GM21786 (cell line): ENCODE measurements around the gene NUMBL.
"Not testable (repeated sequence)": the region's sequence is repeated elsewhere in the genome, so short reads cannot be mapped to it uniquely, and the experiment has no call there.

ENCODE experiments used
- ATAC-seq: cut with Tn5 transposase; IDR thresholded peaks from one replicate; pipeline ENCODE4 v1.9.1; 2021; ENCODE audit not compliant: unreplicated experiment

The NUMBL gene

DNA sequence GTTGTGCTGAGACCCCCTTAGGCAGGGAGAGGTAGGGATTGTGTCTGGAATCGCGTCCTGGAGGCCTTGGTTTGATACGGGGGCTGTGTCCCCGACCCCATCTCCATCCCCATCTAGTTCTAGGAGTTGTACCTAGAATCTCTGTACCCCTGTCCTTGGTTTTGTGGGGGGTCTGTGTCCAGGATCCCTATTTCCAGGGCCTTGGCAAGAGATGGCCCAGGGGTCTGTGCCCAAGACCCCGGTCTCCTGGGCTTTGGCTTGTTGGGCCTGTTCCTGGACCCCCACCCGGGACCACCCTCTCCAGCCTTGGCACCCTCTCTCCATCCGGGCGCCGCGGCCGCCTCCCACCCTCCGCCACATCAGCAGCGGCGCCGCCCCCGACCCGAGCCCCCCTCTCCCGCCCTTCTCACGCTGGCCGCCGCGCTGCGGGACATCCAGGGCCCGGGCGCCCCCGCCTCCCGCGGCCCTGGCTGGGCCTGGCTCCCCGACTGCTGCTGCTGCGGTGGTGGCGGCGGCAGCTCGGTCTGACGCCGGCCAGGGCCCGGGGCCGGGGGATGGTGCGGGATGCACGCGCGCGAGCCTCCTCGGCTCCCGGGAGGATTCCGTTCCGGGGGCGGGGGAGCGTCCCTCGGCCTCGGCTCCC lies at the start of gene NUMBL:
NUMBL (minus strand) TSS at position 602 of the 643 bp plus-strand sequence; CDS start at position 434, 168 bp downstream.
- no peak for ATAC-seq

DNA sequence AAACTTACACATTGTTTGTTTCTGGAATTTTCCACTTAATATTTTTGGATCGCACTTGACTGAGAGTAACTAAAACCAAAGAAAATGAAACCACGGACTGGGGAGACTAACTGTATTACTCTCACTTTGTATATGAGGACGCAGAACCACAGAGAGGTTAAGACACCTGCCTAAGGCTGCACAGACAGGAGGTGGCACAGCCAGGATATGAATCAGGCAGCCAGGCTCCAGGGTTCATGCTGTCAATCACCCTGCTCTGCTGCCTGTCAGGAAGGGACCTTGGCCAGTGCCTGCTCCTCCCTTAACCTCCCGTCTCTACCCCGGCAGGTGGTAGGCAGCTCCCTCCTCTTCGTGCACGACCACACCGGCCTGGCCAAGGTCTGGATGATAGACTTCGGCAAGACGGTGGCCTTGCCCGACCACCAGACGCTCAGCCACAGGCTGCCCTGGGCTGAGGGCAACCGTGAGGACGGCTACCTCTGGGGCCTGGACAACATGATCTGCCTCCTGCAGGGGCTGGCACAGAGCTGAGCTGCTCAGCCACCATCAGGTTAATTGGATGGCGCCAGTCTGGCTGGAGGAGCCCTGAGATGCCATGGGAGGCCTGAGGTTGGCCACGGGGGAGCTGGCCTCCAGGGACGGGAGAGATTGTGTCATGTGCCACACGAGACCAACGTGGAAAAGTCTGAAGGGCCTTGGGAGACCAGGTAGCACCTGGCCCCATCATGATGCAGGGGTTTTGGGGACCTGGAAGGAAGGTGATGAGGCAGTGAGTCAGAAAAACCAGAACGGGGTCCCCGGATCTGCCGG lies 48.8 kb upstream of the NUMBL start:
- ATAC-seq, result no peak

DNA sequence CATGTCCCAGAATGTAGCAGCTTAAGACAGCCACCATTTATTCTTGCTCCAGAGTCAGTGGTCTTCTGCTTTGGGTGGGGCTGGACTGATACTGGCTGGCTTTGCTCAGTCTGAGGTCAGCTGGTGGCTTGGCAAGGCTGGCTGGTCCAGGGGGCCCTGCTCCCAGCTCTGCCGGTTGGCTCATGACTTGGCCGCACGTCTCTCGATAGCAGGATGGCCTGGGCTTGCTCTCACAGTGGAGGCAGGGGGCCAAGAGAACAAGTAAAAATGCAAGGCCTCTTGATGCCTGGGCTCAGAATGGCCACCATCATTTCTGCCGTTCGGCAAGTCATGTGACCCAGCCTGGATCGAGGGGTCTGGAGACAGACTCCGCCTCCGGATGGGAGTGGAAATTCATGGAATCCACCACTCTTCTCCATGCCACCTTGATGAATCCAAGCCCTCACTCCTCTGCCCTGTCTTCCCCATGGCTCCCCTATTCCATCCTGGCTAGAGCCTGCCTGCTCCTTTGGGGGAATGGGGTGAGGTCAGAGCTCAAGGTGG lies 46.7 kb upstream of the NUMBL start:
- ATAC-seq, result no peak

DNA sequence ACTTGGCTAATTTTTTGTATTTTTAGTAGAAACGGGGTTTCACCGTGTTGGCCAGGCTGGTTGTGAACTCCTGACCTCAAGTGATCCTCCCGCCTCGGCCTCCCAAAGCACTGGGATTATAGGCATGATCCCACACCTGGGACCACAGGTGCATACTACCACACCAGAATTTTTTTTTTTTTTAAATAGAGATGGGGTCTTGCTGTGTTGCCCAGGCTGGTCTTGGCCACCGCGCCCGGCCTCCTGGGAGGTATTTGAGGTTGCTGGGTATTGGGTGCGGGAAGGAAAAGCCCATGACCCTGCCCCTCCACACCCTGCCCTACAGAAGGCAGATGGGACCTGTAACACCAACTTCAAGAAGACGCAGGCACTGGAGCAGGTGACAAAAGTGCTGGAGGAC lies 46.2 kb upstream of the NUMBL start:
- ATAC-seq, result no peak

DNA sequence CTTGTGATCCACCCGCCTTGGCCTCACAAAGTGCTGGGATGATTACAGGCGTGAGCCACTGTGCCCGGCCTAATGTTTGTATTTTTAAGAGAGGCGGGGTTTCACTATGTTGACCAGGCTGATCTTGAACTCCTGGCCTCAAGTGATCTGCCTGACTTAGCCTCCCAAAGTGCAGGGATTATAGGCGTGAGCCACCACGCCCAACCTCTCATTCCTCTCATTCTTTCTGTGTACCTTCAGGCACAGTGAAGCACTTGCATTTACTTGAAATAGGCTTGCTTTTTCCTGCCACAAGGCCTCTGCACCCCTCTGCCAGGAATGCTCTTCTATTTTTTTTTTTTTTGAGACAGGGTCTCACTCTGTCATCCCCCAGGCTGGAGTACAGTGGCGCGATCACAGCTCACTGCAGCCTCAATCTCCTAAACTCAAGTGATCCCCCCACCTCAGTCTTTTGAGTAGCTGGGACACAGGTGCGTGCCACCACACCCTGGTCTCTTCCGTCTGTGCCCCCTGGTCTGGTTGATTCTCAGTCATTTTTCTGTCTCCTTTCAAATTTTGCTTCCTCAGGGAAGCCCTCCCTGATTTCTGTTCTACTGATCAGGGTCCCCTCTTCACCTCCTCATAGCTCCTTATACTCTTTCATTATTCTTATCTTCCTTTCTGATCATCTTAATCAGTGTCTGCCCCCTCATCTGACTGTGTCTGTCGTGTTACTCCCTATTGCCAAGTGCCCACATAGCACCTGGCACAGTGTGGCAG lies 44.7 kb upstream of the NUMBL start:
- no peak for ATAC-seq

DNA sequence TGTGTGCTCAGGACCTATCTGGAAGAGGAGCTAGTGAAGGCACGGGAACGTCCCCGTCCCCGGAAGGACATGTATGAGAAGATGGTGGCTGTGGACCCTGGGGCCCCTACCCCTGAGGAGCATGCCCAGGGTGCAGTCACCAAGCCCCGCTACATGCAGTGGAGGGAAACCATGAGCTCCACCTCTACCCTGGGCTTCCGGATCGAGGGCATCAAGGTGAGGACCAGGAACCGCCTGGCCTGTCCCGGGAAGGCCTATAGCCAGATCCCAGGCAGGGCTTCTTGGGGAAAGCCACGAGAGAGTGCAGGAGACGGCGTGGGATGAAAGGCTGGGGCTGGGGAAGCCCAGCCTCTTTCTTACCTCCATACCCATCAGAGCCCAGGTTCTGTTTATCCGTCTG lies 42.7 kb upstream of the NUMBL start:
- no peak for ATAC-seq

DNA sequence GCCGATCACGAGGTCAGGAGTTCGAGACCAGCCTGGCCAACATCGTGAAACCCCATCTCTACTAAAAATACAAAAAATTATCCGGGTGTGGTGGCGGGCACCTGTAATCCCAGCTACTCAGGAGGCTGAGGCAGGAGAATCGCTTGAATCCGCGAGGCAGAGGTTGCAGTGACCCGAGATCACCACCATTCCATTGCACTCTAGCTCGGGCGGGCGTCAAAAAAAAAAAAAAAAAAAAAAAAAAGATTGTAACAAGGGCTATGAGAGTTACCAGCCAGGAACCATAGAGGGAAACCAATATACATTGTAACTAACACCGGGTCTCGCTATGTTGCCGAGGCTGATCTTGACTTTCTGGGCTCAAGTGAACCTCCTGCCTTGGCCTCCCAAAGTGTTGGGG lies 41.9 kb upstream of the NUMBL start:
- ATAC-seq, result not testable (repeated sequence)

GRCh38 chr19:40730065-40730464 lies 39.6 kb upstream of the NUMBL start:
- ATAC-seq, result not testable (repeated sequence)

DNA sequence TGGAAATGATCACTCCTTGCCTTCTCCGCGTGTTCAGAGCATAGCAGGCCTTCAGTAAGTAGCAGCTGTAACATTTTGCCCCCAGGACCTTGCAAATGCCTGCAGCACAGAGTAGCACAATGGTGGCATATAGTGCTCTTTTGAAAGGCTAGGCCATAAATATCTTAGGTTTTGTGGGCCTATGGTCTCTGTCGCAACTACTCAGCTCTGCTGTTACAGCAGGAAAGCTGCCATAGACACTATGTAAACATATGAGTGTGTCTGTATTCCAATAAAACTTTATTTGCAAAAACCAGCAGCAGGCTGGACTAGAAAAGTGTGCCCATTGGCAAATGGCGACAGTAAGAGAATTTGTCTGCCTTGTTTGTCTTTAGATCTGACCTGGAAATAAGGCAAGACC lies 35.8 kb upstream of the NUMBL start:
- no peak for ATAC-seq

DNA sequence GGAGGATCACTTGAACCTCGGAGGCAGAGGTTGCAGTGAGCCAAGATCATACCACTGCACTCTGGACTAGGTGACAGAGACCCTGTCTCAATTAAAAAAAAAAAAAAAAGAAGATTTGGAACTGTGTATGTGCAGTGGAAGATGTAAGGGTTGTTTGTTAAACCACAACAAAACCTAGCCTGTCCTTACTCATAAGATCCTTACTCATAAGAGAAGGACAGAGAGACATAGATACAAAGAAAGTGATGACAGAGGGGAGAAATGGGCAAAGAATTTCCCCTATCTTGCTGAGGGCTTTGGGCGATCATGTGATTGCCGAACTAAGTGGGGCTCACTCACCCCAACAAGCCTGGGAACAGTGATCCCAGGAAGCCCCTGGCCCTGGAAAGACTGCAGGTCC lies 34.4 kb upstream of the NUMBL start:
- no peak for ATAC-seq

DNA sequence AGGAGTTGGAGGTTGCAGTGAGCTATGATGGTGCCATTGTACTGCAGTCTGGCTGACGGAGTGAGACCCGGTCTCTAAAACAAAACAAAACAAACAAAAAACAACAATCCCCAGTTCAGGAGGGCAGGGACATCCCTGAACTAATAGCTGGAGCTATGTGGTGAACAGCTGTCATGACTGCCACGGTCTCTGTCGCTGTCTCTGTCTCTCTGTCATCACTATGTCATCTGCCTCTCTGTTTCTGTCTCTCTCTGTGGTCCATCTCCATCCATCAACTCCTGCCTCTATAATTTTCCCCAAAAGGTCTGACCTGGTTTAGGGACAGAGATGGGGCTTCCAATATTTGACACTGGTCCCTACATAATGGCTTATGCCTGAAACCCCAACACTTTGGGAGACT lies 33.9 kb upstream of the NUMBL start:
- ATAC-seq, result no peak

DNA sequence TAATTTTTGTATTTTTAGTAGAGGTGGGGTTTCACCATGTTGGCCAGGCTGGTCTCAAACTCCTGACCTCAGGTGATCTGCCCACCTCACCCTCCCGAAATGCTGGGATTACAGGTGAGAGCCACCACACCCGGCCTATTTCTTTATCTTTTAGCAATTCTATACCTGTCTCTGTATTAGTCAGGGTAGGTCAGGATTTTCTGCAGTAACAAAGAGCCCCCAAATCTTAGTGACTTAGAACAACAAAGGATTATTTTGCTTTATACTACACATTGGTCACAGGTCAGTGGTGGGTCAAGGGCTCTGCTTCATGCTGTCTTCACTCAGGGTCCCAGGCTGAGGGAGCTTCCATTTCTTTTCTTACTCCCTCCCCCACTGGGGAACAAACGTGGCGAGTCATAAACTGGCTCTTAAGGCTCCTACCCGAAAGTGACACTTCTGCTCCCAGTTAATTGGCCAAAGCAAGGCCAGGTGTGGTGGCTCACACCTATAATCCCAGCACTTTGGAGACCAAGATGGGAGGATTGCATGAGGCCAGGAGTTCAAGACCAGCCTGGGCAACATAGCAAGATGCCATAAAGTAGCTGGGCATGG lies 33.3 kb upstream of the NUMBL start:
- ATAC-seq, result no peak

DNA sequence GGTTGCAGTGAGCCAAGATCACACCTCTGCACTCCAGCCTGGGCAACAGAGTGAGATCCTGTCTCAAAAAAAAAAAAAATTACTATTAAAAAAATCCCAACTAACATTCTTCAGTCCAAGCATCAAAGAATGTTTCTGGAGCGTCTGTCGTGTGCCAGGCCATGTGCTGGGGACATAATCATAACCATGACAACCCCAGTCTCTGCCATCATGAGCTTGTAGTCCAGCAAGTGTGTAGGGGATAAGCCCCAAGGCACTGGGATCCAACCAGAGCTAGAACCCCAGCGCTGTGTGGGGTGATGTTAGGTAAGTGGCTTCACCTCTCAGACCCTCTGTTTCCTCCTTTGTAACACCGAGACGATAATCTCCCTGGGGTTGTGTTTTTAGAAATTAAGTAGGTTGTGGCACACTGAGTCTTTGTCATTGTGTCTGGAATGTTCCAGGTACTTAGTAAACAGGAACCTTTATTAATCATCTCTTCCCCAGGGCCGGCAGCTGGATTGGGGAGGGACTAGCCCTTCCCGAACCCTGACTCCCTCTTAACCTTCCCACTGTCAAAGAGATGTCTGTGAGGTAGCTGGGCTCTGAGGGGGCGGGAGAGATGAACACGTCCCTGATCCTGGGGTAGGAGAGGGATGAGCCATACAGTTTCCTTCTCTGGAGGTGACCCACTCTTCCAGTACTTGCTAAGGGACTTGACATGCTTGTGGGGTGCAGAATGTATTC lies 31.6 kb upstream of the NUMBL start:
- no peak for ATAC-seq

DNA sequence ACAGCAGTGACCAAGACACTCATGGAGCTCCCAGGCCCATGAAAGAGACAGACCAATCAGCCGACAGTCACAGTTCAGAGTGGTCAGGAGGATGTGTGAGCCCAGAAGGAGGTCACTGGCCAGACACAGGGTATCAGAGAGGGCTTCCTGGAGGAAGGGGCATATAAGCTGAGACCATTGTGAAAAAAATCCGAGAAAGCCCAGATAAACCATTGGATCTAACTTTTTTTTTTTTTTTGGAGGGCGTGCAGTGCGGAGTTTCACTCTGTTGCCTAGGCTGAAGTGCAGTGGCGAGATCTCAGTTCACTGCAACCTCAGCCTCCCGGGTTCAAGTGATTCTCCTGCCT lies 30.7 kb upstream of the NUMBL start:
- no peak for ATAC-seq

DNA sequence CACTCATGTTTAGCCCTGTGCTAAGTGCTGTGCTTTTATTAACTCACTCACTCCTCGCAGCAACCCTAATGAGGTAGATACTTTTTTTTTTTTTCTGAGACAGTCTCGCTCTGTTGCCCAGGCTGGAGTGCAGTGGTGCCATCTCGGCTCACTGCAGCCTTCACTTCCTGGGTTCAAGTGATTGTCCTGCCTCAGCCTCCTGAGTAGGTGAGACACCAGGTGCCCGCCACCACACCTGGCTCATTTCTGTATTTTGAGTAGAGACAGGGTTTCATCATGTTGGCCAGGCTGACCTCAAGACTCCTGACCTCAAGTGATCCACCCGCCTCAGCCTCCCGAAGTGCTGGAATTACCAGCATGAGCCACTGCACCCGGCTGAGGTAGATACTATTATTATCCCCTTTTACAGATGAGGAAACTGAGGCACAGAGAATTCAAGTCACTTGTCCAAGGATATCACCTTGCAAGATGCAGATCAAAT lies 29.0 kb upstream of the NUMBL start:
- no peak for ATAC-seq

DNA sequence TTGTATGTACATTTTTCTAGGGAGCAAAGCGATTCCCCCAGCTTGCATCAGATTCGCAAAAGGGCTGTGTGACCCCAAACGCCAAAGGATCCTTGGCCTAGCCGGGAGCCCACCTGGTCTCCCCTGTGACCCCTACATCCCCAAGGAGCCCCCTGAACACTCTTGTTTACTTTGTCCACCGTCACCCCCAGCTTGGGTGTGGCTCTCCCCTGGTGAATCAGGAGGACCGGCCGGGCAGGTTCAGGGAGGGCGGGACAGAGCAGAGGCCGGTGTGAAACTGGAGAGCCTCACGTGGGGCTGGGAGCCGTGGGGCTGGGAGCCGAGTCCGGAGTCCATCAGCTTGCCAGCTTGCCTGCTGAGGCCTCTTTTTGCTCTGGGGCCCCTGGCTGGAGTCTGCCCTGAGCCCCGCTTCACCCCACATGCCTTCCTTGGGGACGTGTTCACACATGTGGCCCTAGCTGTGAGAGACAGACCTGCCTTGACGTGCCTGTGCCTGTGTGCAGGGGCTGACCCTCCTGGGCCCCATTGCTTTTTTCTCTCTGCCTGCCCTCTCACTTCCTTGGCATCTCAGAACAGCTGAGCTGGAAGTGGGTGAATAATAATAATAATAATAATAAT lies 28.4 kb upstream of the NUMBL start:
- no peak for ATAC-seq

- no peak for ATAC-seq
Observed at GRCh38 chr19:40717880-40718773, 27.7 kb upstream of the NUMBL start.

DNA sequence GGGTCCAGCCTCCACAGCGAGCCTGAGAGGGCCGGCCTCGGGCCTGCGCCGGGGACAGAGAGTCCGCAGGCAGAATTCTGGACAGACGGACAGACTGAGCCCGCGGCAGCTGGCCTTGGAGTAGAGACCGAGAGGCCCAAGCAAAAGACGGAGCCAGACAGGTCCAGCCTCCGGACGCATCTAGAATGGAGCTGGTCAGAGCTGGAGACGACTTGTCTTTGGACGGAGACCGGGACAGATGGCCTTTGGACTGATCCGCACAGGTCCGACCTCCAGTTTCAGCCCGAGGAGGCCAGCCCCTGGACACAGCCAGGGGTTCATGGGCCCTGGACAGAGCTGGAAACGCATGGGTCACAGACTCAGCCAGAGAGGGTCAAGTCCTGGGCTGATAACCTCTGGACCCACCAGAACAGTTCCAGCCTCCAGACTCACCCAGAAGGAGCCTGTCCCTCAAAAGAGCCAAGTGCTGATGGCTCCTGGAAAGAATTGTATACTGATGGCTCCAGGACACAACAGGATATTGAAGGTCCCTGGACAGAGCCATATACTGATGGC lies 27.0 kb upstream of the NUMBL start:
- ATAC-seq, result no peak
